Amygdala (tissue), 56 donors: ENCODE results near the gene CYP51A1.
"Not testable (repeated sequence)": the region's sequence is repeated elsewhere in the genome, so short reads cannot be mapped to it uniquely, and the experiment has no call there.

Source experiments
- DNase-seq, 56 donors: peaks; one replicate each; lab custom pipeline; 2025; lab: John Stamatoyannopoulos, UW

CYP51A1 gene

DNA sequence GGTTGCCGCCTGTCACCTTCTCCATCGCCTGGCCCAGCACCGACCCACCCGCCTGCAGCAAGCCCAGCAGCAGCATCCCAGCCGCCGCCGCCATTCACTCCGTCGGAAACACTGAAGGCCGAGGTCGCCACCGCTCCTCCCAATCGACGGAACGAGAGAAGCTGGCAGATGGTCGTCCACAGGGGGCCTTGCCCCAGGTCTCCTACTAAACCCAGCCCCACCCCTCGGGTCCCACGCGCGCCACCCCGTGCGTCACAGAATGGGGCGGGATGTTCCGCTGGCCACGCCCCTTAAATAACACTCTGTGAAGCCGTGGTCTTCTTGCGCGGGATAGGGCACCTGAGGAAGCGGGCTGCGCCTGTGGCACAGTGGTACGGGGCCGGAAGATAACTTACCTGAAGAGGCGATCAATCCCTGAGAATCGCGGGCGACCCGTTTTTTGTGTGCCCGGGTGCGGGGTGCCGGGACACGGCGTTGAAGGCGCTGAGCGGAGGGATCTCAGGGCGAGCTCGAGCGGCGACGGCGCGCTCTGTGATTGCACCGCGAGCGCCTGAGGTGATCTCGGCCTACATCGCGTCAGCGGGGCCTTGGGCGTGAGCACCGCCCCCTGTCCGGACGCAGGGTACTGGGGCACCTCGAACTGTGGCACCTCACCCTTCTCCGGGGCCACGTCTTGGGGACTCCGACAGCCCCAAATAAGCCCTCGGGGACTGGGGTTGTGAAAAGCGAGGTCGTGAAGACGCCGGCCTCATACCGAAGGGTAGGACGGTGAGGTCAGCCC lies at the start of gene CYP51A1:
TSS of gene CYP51A1 (minus strand) at position 207 of the 781 bp plus-strand sequence. CDS start at position 94, 113 bp downstream.
- peak; percentile 57 to 98 (median 90) for DNase-seq

GRCh38 chr7:92178928-92179924 lies 44.9 kb upstream of the CYP51A1 start, which contains the start of gene LRRD1:
LRRD1 (minus strand) TSS chr7:92179142; CDS start chr7:92165202, 13,940 bp downstream.
- peak in 55 of 56 donors; percentile 39 to 90 (median 73) for DNase-seq

GRCh38 chr7:92177362-92177761 lies 43.1 kb upstream of the CYP51A1 start:
- no peak for DNase-seq

DNA sequence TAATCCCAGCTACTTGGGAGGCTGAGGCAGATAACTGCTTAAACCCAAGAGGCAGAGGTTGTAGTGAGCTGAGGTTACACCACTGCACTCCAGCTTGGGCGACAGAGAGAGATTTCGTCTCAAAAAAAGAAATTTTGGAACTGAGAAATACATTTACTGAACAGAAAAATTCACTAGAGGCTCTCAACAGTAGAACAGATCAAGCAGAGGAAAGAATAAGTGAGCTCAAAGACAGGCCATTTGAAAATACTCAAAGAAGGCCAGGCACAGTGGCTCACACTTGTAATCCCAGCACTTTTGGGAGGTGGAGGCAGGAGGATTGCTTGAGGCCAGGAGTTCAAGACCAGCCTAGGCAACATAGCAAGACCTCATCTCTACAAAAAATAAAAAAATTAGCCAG lies 35.3 kb upstream of the CYP51A1 start:
- DNase-seq = not testable (repeated sequence)

GRCh38 chr7:92161271-92161670 lies 27.0 kb upstream of the CYP51A1 start:
- no peak for DNase-seq

DNA sequence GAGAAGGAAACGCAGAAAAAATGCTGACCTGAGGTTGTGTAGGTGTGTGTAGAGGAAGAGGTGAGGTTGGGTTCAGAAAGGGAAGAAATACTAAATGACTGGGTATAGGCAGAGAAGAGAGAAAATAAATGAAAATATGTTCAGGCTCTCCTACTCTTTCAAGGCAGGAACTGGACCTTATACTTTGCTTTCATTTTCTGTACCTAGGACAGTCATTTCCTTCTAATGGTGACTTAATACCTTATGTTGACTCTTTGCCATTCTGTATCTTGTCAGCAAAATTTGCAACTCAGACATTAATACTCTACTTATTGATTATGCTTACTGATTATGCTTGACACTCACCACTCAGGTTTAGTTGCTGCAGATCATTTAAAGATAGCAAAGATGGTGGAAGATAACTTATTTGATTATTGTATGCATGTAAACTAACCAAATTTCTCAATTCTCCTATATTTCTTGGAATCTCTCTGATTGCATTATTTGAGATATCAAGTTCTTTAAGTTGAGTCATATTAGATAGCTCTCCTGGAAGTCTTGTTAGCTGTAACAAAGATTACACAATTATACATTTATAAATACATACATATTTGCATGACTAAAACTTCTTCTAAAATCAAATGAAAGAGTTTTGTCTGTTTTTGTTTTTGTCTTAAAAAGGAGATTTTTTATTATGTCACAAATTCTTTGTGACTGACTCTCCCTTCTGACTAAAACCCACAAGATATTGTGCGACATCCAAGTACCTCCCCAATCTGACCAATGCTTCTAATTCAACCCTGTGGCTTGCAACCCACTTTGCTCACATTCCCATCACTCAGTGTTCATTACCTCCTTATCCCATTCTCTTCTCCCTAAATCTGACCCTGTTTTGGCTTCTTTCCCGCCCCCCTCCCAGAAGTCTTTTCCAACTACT lies 24.6 kb upstream of the CYP51A1 start:
- DNase-seq = no peak

GRCh38 chr7:92156990-92157389 lies 22.7 kb upstream of the CYP51A1 start:
- DNase-seq = no peak

DNA sequence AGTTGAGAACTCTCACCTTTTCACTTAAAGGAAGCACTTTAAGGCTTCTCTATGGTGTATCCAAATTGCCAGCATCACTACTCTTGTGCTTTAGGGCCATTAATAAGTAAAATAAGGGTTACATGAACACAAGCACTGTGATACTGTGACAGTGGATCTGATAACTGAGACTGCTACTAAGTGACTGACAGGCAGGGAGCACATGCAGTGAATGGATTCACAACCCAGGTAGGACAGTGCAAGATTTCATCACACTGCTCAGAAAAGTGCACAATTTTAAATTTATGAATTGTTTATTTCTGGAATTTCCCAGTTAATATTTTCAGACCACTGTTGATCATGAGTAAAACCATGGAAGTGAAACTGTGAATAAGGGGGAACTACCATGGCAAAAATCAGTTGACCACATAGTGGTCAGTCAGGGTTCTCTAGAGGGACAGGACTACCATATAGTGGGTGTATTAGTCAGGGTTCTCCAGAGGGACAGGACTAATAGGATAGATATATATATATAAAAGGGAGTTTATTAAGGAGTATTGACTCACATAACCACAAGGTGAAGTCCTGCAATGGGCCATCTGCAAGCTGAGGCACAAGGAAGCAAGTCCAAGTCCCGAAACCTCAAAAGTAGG lies 20.9 kb upstream of the CYP51A1 start:
- DNase-seq = no peak

DNA sequence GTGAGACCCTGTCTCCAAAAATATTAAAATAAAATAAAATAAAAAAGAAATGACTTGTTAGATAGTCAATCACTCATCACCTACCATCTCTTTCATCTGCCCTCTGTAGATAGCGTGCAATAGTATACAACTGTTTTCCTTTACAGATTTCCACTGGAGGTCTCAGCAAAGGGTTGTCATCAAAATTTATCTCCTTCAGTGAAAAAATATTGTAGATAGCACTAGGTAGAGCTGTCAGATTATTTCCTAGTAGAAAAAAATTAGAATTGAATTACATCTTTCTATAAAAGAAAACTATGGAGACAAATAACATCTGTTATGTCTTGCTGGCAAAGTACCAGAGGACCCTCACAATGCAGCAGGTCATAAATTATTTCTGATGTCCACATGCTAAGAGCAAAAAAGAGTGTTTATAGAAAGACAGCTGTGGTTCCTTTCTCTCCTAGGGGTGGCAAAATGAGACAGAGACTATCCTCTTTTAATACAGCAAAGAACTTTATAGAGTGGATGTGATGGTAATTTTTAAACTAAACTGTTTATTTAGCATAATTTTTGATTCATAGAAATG lies 16.3 kb upstream of the CYP51A1 start:
- DNase-seq = no peak

DNA sequence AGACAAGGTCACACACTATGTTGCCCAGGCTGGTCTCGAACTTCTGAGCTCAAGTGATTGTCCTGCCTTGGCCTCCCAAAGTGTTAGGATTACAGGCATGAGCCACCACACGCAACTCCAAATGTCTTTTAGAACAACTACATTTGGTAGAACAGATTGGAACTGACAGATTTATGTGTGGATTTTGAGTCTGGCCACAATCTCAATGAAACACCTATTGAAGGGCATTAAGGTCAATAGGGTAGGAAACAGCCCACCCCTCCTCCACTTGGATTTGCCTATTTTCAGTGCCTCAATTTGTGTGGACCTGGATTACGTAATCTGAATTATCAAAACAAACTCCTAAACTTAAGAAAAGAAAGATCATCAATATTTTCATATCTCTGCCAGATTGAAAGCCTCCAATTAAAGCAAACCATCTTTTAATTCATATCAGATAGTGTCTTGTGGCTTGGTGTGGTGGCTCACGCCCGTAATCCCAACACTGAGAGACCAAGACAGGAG lies 15.5 kb upstream of the CYP51A1 start:
- DNase-seq = no peak

DNA sequence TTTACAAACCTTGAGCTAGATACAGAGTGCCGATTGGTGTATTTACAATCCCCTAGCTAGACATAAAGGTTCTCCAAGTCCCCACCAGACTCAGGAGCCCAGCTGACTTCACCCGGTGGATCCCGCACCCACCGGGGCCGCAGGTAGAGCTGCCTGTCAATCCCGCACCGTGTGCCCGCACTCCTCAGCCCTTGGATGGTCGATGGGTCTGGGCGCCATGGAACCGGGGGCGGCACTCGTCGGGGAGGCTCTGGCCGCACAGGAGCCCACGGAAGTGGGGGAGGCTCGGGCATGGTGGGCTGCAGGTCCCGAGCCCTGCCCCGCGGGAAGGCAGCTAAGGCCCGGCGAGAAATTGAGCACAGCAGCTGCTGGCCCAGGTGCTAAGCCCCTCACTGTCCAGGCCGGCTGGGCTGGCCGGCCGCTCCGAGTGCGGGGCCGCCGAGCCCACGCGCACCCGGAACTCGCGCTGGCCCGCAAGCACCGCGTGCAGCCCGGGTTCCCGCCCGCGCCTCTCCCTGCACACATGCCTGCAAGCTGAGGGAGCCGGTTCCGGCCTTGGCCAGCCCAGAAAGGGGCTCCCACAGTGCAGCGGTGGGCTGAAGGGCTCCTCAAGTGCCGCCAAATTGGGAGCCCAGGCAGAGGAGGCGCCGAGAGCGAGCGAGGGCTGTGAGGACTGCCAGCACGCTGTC lies 9.1 kb upstream of the CYP51A1 start:
- DNase-seq = not testable (repeated sequence)

- DNase-seq = not testable (repeated sequence)
These were observed 8.5 kb upstream of the CYP51A1 start for GRCh38 chr7:92142791-92143190.

- no peak for DNase-seq
These were observed 6.9 kb upstream of the CYP51A1 start for GRCh38 chr7:92141161-92141560.

GRCh38 chr7:92137557-92137956 lies 3.3 kb upstream of the CYP51A1 start:
- no peak for DNase-seq

GRCh38 chr7:92135052-92135889 lies 994 bp upstream of the CYP51A1 start:
- peak in 21 of 56 donors; percentile 9 to 68 (median 39) for DNase-seq

GRCh38 chr7:92133737-92134270 lies 473 bp downstream of the CYP51A1 start:
- DNase-seq = peak in 53 of 56 donors; percentile 20 to 86 (median 60)

DNA sequence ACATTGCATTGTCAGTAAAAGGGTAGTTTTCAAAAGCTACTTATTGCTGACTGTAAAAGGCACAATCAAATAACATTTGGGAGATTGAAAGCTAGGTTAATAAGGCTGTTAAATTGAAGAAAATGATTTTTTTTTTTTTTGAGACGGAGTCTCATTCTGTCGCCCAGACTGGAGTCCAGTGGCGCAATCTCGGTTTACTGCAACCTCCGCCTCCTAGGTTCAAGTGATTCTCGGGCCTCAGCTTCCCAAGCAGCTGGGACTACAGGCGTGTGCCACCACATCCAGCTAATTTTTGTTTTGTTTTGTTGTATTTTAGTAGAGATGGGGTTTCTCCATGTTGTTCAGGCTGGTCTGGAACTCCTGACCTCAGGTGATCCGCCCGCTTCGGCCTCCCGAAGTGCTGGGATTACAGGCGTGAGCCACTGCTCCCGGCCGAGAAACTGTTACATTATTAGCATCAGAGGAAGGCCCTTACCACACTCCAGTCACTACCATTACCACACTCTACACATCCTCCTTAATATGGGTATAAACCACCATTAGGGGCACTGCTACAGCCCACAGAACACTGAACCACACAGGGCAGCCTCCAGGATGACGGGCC lies 1.0 kb downstream of the CYP51A1 start:
- DNase-seq = peak in 1 of 56 donors; percentile 30
